GM23338 (cell line): ENCODE results near the gene TAF4. TPM values are rescaled to one million over a fixed set of nuclear protein-coding genes. Genes with fewer than 3 reads are reported as not detected.

ENCODE experiments used
- ATAC-seq: fragments of 200-7000 bp; cut with Tn5 transposase; 3 replicates; pipeline ENCODE4 v1.9.1; 2020
- DNase-seq: peaks from one replicate; pipeline ENCODE4 v3.0.0-alpha.2; 2015; ENCODE audit warnings: low spot score
- H2AFZ ChIP-seq: fragments of 200-600 bp; sonication (generic); 2 replicates; pipeline ENCODE4 v1.8.0; 2016; ENCODE audit warnings: antibody characterized with exemption, mild to moderate bottlenecking, moderate library complexity
- H3F3A ChIP-seq: fragments of 200-600 bp; sonication (generic); replicated peaks from 2 replicates; pipeline ENCODE4 v1.8.0; 2017; ENCODE audit warnings: antibody characterized with exemption, mixed run types, low read depth
- H3K27ac ChIP-seq: fragments of 200-600 bp; sonication (generic); 2 replicates; pipeline ENCODE4 v1.6.1; 2016; ENCODE audit warnings: low read depth
- H3K27me3 ChIP-seq: fragments of 200-600 bp; sonication (generic); 2 replicates; pipeline ENCODE4 v1.8.0; 2016; ENCODE audit warnings: mild to moderate bottlenecking, mixed run types, moderate library complexity; ENCODE audit not compliant: insufficient read depth
- H3K36me3 ChIP-seq: fragments of 200-600 bp; sonication (generic); 2 replicates; pipeline ENCODE4 v1.8.0; 2016; ENCODE audit warnings: mild to moderate bottlenecking; ENCODE audit not compliant: insufficient read depth
- H3K4me1 ChIP-seq: fragments of 200-600 bp; sonication (generic); 2 replicates; pipeline ENCODE4 v1.8.0; 2016; ENCODE audit warnings: mild to moderate bottlenecking, moderate library complexity; ENCODE audit not compliant: insufficient read depth
- H3K4me2 ChIP-seq: fragments of 200-600 bp; sonication (generic); 2 replicates; pipeline ENCODE4 v1.7.1; 2017; ENCODE audit warnings: mixed run types
- H3K4me3 ChIP-seq: fragments of 200-600 bp; sonication (generic); 2 replicates; pipeline ENCODE4 v1.6.1; 2016; ENCODE audit warnings: mixed run types
- H3K79me2 ChIP-seq: fragments of 200-600 bp; sonication (generic); replicated peaks from 2 replicates; pipeline ENCODE4 v1.8.0; 2017; ENCODE audit warnings: mild to moderate bottlenecking; ENCODE audit not compliant: insufficient read depth
- H3K9me2 ChIP-seq: fragments of 200-600 bp; sonication (generic); 2 replicates; pipeline ENCODE4 v1.8.0; 2017; ENCODE audit not compliant: insufficient read depth
- H4K20me1 ChIP-seq: fragments of 200-600 bp; sonication (generic); replicated peaks from 2 replicates; pipeline ENCODE4 v1.8.0; 2017; ENCODE audit warnings: mild to moderate bottlenecking; ENCODE audit not compliant: insufficient read depth
- H3K27ac Mint-ChIP-seq: 2 replicates; pipeline ENCODE4 v1.8.0; 2020; ENCODE audit warnings: inconsistent platforms, mild to moderate bottlenecking, moderate library complexity, mixed read lengths
- H3K27me3 Mint-ChIP-seq: 3 replicates; pipeline ENCODE4 v1.8.0; 2022; ENCODE audit warnings: low read depth, mild to moderate bottlenecking, moderate library complexity, mixed read lengths, inconsistent platforms; ENCODE audit not compliant: insufficient read depth, poor library complexity
- H3K36me3 Mint-ChIP-seq: 3 replicates; pipeline ENCODE4 v1.8.0; 2021; ENCODE audit warnings: low read depth, mild to moderate bottlenecking, inconsistent platforms, moderate library complexity, mixed read lengths
- H3K4me1 Mint-ChIP-seq: 3 replicates; pipeline ENCODE4 v1.8.0; 2020; ENCODE audit warnings: mild to moderate bottlenecking, inconsistent platforms, mixed read lengths
- H3K4me3 Mint-ChIP-seq: 3 replicates; pipeline ENCODE4 v1.8.0; 2021; ENCODE audit warnings: moderate library complexity, mild to moderate bottlenecking, inconsistent platforms, mixed read lengths
- H3K9me3 Mint-ChIP-seq: 3 replicates; pipeline ENCODE4 v1.8.0; 2020; ENCODE audit warnings: moderate library complexity, mild to moderate bottlenecking, inconsistent platforms, mixed read lengths
- CREB1 ChIP-seq: fragments of 250-450 bp; sonication (Bioruptor Pico); IDR thresholded peaks from 2 replicates; pipeline ENCODE4 v1.5.0; 2020; ENCODE audit warnings: low read depth, mild to moderate bottlenecking, moderate library complexity
- CTCF ChIP-seq, 2 experiments: fragments of 200-600 bp in 1 of 2; sonication (generic) in 1 of 2; conservative IDR thresholded peaks; 2 replicates each; pipeline versions ENCODE4 v1.5.1 to v1.6.1; 2016 to 2017; ENCODE audit warnings: antibody characterized with exemption in 2 of 2, low read depth in 2 of 2, mild to moderate bottlenecking in 2 of 2, moderate library complexity in 1 of 2
- ETS1 ChIP-seq: IDR thresholded peaks from 2 replicates; pipeline ENCODE4 v1.6.1; 2016; ENCODE audit warnings: antibody characterized with exemption
- EZH2 ChIP-seq: fragments of 200-600 bp; sonication (generic); IDR thresholded peaks from one replicate; pipeline ENCODE4 v1.8.0; 2017; ENCODE audit warnings: antibody characterized with exemption, mild to moderate bottlenecking, low read depth; ENCODE audit not compliant: unreplicated experiment
- EZH2phosphoT487 ChIP-seq: fragments of 200-600 bp; sonication (generic); IDR thresholded peaks from one replicate; pipeline ENCODE4 v1.8.1; 2018; ENCODE audit warnings: antibody characterized with exemption; ENCODE audit not compliant: unreplicated experiment
- JUNB ChIP-seq: IDR thresholded peaks from one replicate; pipeline ENCODE4 v1.6.1; 2016; ENCODE audit warnings: antibody characterized with exemption; ENCODE audit not compliant: unreplicated experiment
- NANOG ChIP-seq: IDR thresholded peaks from 2 replicates; pipeline ENCODE4 v1.6.1; 2016; ENCODE audit warnings: antibody characterized with exemption, borderline replicate concordance
- POLR2AphosphoS5 ChIP-seq: IDR thresholded peaks from 2 replicates; pipeline ENCODE4 v1.6.1; 2016; ENCODE audit warnings: antibody characterized with exemption, low read depth
- REST ChIP-seq: IDR thresholded peaks from one replicate; pipeline ENCODE4 v1.6.1; 2018; ENCODE audit warnings: antibody characterized with exemption; ENCODE audit not compliant: unreplicated experiment
- STAT1 ChIP-seq: IDR thresholded peaks from one replicate; pipeline ENCODE4 v1.6.1; 2016; ENCODE audit warnings: antibody characterized with exemption; ENCODE audit not compliant: unreplicated experiment
- ZNF114 ChIP-seq: fragments of 250-450 bp; sonication (Bioruptor Pico); IDR thresholded peaks from 2 replicates; pipeline ENCODE4 v1.5.0; 2020; ENCODE audit warnings: mild to moderate bottlenecking, moderate library complexity
- ZNF331 ChIP-seq: fragments of 250-450 bp; sonication (Bioruptor Pico); IDR thresholded peaks from 2 replicates; pipeline ENCODE4 v1.5.0; 2020; ENCODE audit warnings: low read depth, mild to moderate bottlenecking, moderate library complexity
- ZNF462 ChIP-seq: fragments of 250-450 bp; sonication (Bioruptor Pico); IDR thresholded peaks from 2 replicates; pipeline ENCODE4 v1.5.0; 2020; ENCODE audit warnings: mild to moderate bottlenecking, moderate library complexity
- polyA plus RNA-seq: library from polyadenylated mRNA; unstranded; fragments of >200 nt; fragmentation: Nextera tagmentation; extraction: Ambion mirVana; gene quantifications from 2 replicates; pipeline ENCODE4 v1.2.1, GENCODE V29; 2016
- total RNA-seq: library from RNA; depleted of rRNA; stranded (reverse); fragments of >200 nt; shearing (Covaris generic); gene quantifications from 2 replicates; pipeline ENCODE4 v1.2.3, GENCODE V29; 2014

TAF4 gene
- total and polyA plus RNA-seq, 2 experiments from 2014 or later, result 7.2 to 60.0 TPM

- DNase-seq, result no peak
- H4K20me1 ChIP-seq, result no peaks in the 10 kb centered on the region
- Mint-ChIP-seq H3K4me1 (peaks cover 14% of the 10 kb centered on the region; the same call in 2 of the 3 replicates), H3K4me3 (no peak overlapping the region), H3K27me3 (peaks cover 5% of the 10 kb centered on the region), H3K9me3 (no peaks in the 10 kb centered on the region), H3K27ac (no peak overlapping the region), H3K36me3 (no peaks in the 10 kb centered on the region)
- TF ChIP-seq ZNF114, result no peak
- TF ChIP-seq ZNF462 (CRISPR knock-in tag), result no peak
- TF ChIP-seq NANOG, result no peak
- no peak for TF ChIP-seq REST
- no peak for TF ChIP-seq JUNB
- TF ChIP-seq ZNF331 (CRISPR knock-in tag), result no peak
- TF ChIP-seq STAT1, result no peak
- no peak for TF ChIP-seq CTCF (conservative IDR thresholded peaks at IDR 0.05; ENCODE audit: low read depth in 2 of 2)
- TF ChIP-seq ETS1, result no peak
- TF ChIP-seq EZH2phosphoT487, result no peak
- TF ChIP-seq CREB1, result no peak
- no peak for TF ChIP-seq POLR2AphosphoS5
- TF ChIP-seq EZH2, result no peak
- no peaks in the 10 kb centered on the region for H3K79me2 ChIP-seq
- H2AFZ ChIP-seq, result no peak overlapping the region
- no peaks in the 10 kb centered on the region; the same call in 1 of the 2 replicates for H3K4me1 ChIP-seq
- 0 out of 2 replicates have a peak overlapping the region, but pooled peaks have one; percentile 73 for H3K4me2 ChIP-seq
- H3K9me2 ChIP-seq, result no peaks in the 10 kb centered on the region
- H3K27me3 ChIP-seq, result no peaks in the 10 kb centered on the region
- H3K27ac ChIP-seq, result no peak overlapping the region
- no peak for ATAC-seq
- no peaks in the 10 kb centered on the region; the same call in 1 of the 2 replicates for H3F3A ChIP-seq
- H3K36me3 ChIP-seq, result no peaks in the 10 kb centered on the region
- H3K4me3 ChIP-seq, result no peak overlapping the region
These were observed 101.6 kb downstream of the TAF4 start for GRCh38 chr20:61963885-61964674.
